ENCODE measurements around the gene RFNG. TPM values are rescaled to one million over a fixed set of nuclear protein-coding genes. Genes with fewer than 3 reads are reported as not detected.
A peak's percentile ranks its signal among the peaks of the same experiment; 100 is the strongest.

The RFNG gene
- total and polyA plus RNA-seq, 2 of the 13 experiments (the other 11 are each of a cell fraction or from before 2014, with no cell fraction given) = 61.4 to 64.0 TPM

- TF ChIP-seq ATF2 (CRISPR knock-in tag; IDR thresholded peaks at IDR 0.05) (peak; percentile 41; the same call in 1 of the 2 replicates), TSC22D2 (CRISPR knock-in tag; IDR thresholded peaks at IDR 0.05; ENCODE audit: borderline replicate concordance) (no peak), ZNF276 (CRISPR knock-in tag; IDR thresholded peaks at IDR 0.05; ENCODE audit: low read depth) (0 out of 2 replicates have a peak, but pooled peaks have one; percentile 13), SNRNP70 (IDR thresholded peaks at IDR 0.05; ENCODE audit: low read depth, low read length) (no peak), DBP (CRISPR knock-in tag; IDR thresholded peaks at IDR 0.05; ENCODE audit: not compliant biosample characterization) (peak; percentile 45), TEAD3 (CRISPR knock-in tag; optimal IDR thresholded peaks at IDR 0.05; ENCODE audit: borderline replicate concordance) (peak; percentile 71), CREBL2 (CRISPR knock-in tag; IDR thresholded peaks at IDR 0.05; ENCODE audit: borderline replicate concordance) (no peak), ZSCAN21 (CRISPR knock-in tag; IDR thresholded peaks at IDR 0.05; ENCODE audit: borderline replicate concordance) (peak; percentile 79), TOE1 (CRISPR knock-in tag; IDR thresholded peaks at IDR 0.05) (0 out of 2 replicates have a peak, but pooled peaks have one; percentile 41), PAXIP1 (CRISPR knock-in tag; conservative IDR thresholded peaks at IDR 0.05) (0 out of 2 replicates have a peak, but pooled peaks have one; percentile 30), NPAS2 (CRISPR knock-in tag; IDR thresholded peaks at IDR 0.05; ENCODE audit: borderline replicate concordance) (no peak), ZNF609 (CRISPR knock-in tag; IDR thresholded peaks at IDR 0.05; ENCODE audit: borderline replicate concordance) (peak; percentile 49; the same call in 1 of the 2 replicates), ZNF589 (CRISPR knock-in tag; conservative IDR thresholded peaks at IDR 0.05) (peak; percentile 24; the same call in 1 of the 2 replicates), PAX8 (CRISPR knock-in tag; IDR thresholded peaks at IDR 0.05; ENCODE audit: borderline replicate concordance) (no peak)
Measured at GRCh38 chr17:82021107-82021899, 30.3 kb downstream of the RFNG start (continued).
